WTC11 (cell line): ENCODE measurements around the gene TMEM8B.
A peak's percentile ranks its signal among the peaks of the same experiment; 100 is the strongest.

ENCODE experiments used
- AFF4 ChIP-seq: sonication (generic); formaldehyde crosslinking; IDR thresholded peaks from 2 replicates; pipeline ENCODE4 v1.8.1; 2023; ENCODE audit warnings: mild to moderate bottlenecking, missing genetic modification reagents, borderline replicate concordance
- ATF2 ChIP-seq: sonication (generic); formaldehyde crosslinking; IDR thresholded peaks from 2 replicates; pipeline ENCODE4 v1.8.1; 2022; ENCODE audit warnings: low read depth, missing genetic modification reagents, borderline replicate concordance
- CREB1 ChIP-seq: sonication (generic); formaldehyde crosslinking; IDR thresholded peaks from 2 replicates; pipeline ENCODE4 v1.8.0; 2023; ENCODE audit warnings: mild to moderate bottlenecking, missing genetic modification reagents
- CREM ChIP-seq: sonication (generic); formaldehyde crosslinking; IDR thresholded peaks from 2 replicates; pipeline ENCODE4 v1.8.1; 2022; ENCODE audit warnings: mild to moderate bottlenecking, missing genetic modification reagents, moderate library complexity
- CTCF ChIP-seq: fragments of 200-600 bp; IDR thresholded peaks from 2 replicates; pipeline ENCODE4 v1.8.0; 2022; ENCODE audit warnings: antibody characterized with exemption
- E2F4 ChIP-seq: sonication (generic); formaldehyde crosslinking; IDR thresholded peaks from 2 replicates; pipeline ENCODE4 v1.8.1; 2022; ENCODE audit warnings: low read depth, mild to moderate bottlenecking, moderate library complexity, missing genetic modification reagents, borderline replicate concordance
- ESRRA ChIP-seq: sonication (generic); formaldehyde crosslinking; IDR thresholded peaks from 2 replicates; pipeline ENCODE4 v1.8.1; 2022; ENCODE audit warnings: mild to moderate bottlenecking, missing genetic modification reagents, borderline replicate concordance
- ETV6 ChIP-seq: sonication (generic); formaldehyde crosslinking; IDR thresholded peaks from 2 replicates; pipeline ENCODE4 v1.8.1; 2022; ENCODE audit warnings: mild to moderate bottlenecking, missing genetic modification reagents
- NR1H2 ChIP-seq: sonication (generic); formaldehyde crosslinking; IDR thresholded peaks from 2 replicates; pipeline ENCODE4 v1.9.0; 2021; ENCODE audit warnings: mild to moderate bottlenecking, moderate library complexity, missing genetic modification reagents
- SP1 ChIP-seq: sonication (generic); formaldehyde crosslinking; conservative IDR thresholded peaks from 2 replicates; pipeline ENCODE4 v1.8.1; 2022; ENCODE audit warnings: missing genetic modification reagents
- USF1 ChIP-seq: sonication (generic); formaldehyde crosslinking; IDR thresholded peaks from 2 replicates; pipeline ENCODE4 v1.8.0; 2022; ENCODE audit warnings: mild to moderate bottlenecking, missing genetic modification reagents
- USF2 ChIP-seq: sonication (generic); formaldehyde crosslinking; IDR thresholded peaks from 2 replicates; pipeline ENCODE4 v1.8.1; 2023; ENCODE audit warnings: mild to moderate bottlenecking, missing genetic modification reagents, moderate library complexity
- TF ChIP-seq, protein P1 (sequence below): sonication (generic); formaldehyde crosslinking; IDR thresholded peaks from 2 replicates; pipeline ENCODE4 v1.8.0; 2022; ENCODE audit warnings: mild to moderate bottlenecking, missing genetic modification reagents

- TF ChIP-seq CTCF (no peak), NR1H2 (no peak), ESRRA (CRISPR knock-in tag) (peak; percentile 68; the same call in 1 of the 2 replicates), USF1 (0 out of 2 replicates have a peak, but pooled peaks have one; percentile 4), USF2 (CRISPR knock-in tag) (0 out of 2 replicates have a peak, but pooled peaks have one; percentile 38), CREM (CRISPR knock-in tag) (no peak), AFF4 (CRISPR knock-in tag) (no peak), E2F4 (CRISPR knock-in tag) (no peak), SP1 (CRISPR knock-in tag) (peak; percentile 56; the same call in 1 of the 2 replicates), CREB1 (no peak), ATF2 (CRISPR knock-in tag) (no peak), ETV6 (CRISPR knock-in tag) (peak; percentile 63; the same call in 1 of the 2 replicates)
- TF ChIP-seq, protein P1, sequence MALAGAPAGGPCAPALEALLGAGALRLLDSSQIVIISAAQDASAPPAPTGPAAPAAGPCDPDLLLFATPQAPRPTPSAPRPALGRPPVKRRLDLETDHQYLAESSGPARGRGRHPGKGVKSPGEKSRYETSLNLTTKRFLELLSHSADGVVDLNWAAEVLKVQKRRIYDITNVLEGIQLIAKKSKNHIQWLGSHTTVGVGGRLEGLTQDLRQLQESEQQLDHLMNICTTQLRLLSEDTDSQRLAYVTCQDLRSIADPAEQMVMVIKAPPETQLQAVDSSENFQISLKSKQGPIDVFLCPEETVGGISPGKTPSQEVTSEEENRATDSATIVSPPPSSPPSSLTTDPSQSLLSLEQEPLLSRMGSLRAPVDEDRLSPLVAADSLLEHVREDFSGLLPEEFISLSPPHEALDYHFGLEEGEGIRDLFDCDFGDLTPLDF = no peak
These were observed 14.0 kb upstream of the TMEM8B start, which contains the start of gene HINT2 for GRCh38 chr9:35814841-35815543.
